Adrenal gland (tissue), 5 donors: ENCODE measurements around the gene RPS6KB1.

ENCODE experiments used
- CTCF ChIP-seq, 6 experiments: fragments of 450-650 bp in 4 of 6; fragments of 200-600 bp in 2 of 6; sonication (generic) in 1 of 6; IDR thresholded peaks; 1 replicate in 5 of 6; 2 replicates in 1 of 6; pipeline versions ENCODE4 v1.5.1 to v1.8.0; 2016 to 2021; ENCODE audit warnings: antibody characterized with exemption in 6 of 6, mild to moderate bottlenecking in 2 of 6, moderate library complexity in 1 of 6
- POLR2A ChIP-seq, 2 donors: fragments of 450-650 bp; IDR thresholded peaks; one replicate each; pipeline ENCODE4 v1.6.1; 2017; ENCODE audit warnings: antibody characterized with exemption in 2 of 2, mild to moderate bottlenecking in 2 of 2, moderate library complexity in 1 of 2
- donor health status: DM: no; HTN: no; CAD: no.

GRCh38 chr17:59877965-59878364 is 15.0 kb upstream of the RPS6KB1 start:
- no peak for TF ChIP-seq CTCF (IDR thresholded peaks at IDR 0.05)
- no peak for TF ChIP-seq POLR2A (IDR thresholded peaks at IDR 0.05)
